GM21717 (cell line): ENCODE measurements around the gene ZNRF2.
"Not testable (repeated sequence)": the region's sequence is repeated elsewhere in the genome, so short reads cannot be mapped to it uniquely, and the experiment has no call there.

Experiments used
- ATAC-seq: cut with Tn5 transposase; IDR thresholded peaks from one replicate; pipeline ENCODE4 v1.9.1; 2021; ENCODE audit warnings: mild to moderate bottlenecking, moderate library complexity; ENCODE audit not compliant: unreplicated experiment

ZNRF2 gene

GRCh38 chr7:30260246-30260768, 24.1 kb upstream of the ZNRF2 start:
- no peak for ATAC-seq

- ATAC-seq = no peak
Observed at GRCh38 chr7:30263090-30263710, 21.2 kb upstream of the ZNRF2 start.

- no peak for ATAC-seq
Observed at GRCh38 chr7:30264052-30264451, 20.3 kb upstream of the ZNRF2 start.

GRCh38 chr7:30265189-30265588, 19.2 kb upstream of the ZNRF2 start:
- not testable (repeated sequence) for ATAC-seq

GRCh38 chr7:30266686-30267085, 17.7 kb upstream of the ZNRF2 start:
- ATAC-seq = no peak

GRCh38 chr7:30268586-30268985, 15.8 kb upstream of the ZNRF2 start:
- ATAC-seq = no peak

GRCh38 chr7:30269490-30269889, 14.9 kb upstream of the ZNRF2 start:
- ATAC-seq = no peak

GRCh38 chr7:30270921-30271320, 13.5 kb upstream of the ZNRF2 start:
- ATAC-seq = no peak

- ATAC-seq = no peak
Observed at GRCh38 chr7:30272126-30272525, 12.3 kb upstream of the ZNRF2 start.

- no peak for ATAC-seq
Observed at GRCh38 chr7:30273552-30273951, 10.8 kb upstream of the ZNRF2 start.

GRCh38 chr7:30274641-30275040, 9.8 kb upstream of the ZNRF2 start:
- ATAC-seq = no peak

- no peak for ATAC-seq
Observed at GRCh38 chr7:30276203-30276900, 8.0 kb upstream of the ZNRF2 start.

GRCh38 chr7:30278376-30278775, 6.0 kb upstream of the ZNRF2 start:
- no peak for ATAC-seq

- ATAC-seq = no peak
Observed at GRCh38 chr7:30278849-30279652, 5.3 kb upstream of the ZNRF2 start.

- no peak for ATAC-seq
Observed at GRCh38 chr7:30279653-30279904, 4.8 kb upstream of the ZNRF2 start.

GRCh38 chr7:30280631-30281030, 3.8 kb upstream of the ZNRF2 start:
- ATAC-seq = no peak

GRCh38 chr7:30281263-30281662, 3.1 kb upstream of the ZNRF2 start:
- ATAC-seq = no peak

- ATAC-seq = no peak
Observed at GRCh38 chr7:30281791-30282190, 2.6 kb upstream of the ZNRF2 start.

- no peak for ATAC-seq
Observed at GRCh38 chr7:30282735-30283134, 1.7 kb upstream of the ZNRF2 start.

GRCh38 chr7:30285067-30285535, 704 bp downstream of the ZNRF2 start:
- ATAC-seq = peak; percentile 16

- peak; percentile 2 for ATAC-seq
Observed at GRCh38 chr7:30285536-30286284, 1.3 kb downstream of the ZNRF2 start.
